Lower leg skin (tissue), 4 donors: Measurements from ENCODE around the gene LITAF. TPM values are rescaled to one million over a fixed set of nuclear protein-coding genes. Genes with fewer than 3 reads are reported as not detected.

Experiments used
- DNase-seq, 2 donors: peaks; one replicate each; pipeline ENCODE4 v3.0.0-alpha.2; 2019; ENCODE audit warnings: low spot score in 2 of 2
- H3K4me3 ChIP-seq: fragments of 200-600 bp; sonication (generic); 2 replicates; pipeline ENCODE4 v1.5.1; 2017; ENCODE audit warnings: mild to moderate bottlenecking, low read depth; ENCODE audit not compliant: poor library complexity, severe bottlenecking
- CTCF ChIP-seq, 3 donors: fragments of 450-650 bp; IDR thresholded peaks; one replicate each; pipeline ENCODE4 v1.5.1; 2016; ENCODE audit warnings: antibody characterized with exemption in 3 of 3, mild to moderate bottlenecking in 3 of 3, moderate library complexity in 2 of 3
- POLR2A ChIP-seq, 2 donors: fragments of 450-650 bp; IDR thresholded peaks; one replicate each; pipeline ENCODE4 v1.6.1; 2016 to 2017; ENCODE audit warnings: antibody characterized with exemption in 2 of 2, mild to moderate bottlenecking in 1 of 2, moderate library complexity in 1 of 2
- WGBS, 2 donors: methylation state at CpG; one replicate each; pipeline ENCODE4 v1.1.5; 2018; 5-methylcytosine and 5-hydroxymethylcytosine counted together
- intact Hi-C: fragments of 100-400 bp; cut with DNase I; formaldehyde crosslinking; loops from one replicate; pipeline ENCODE4 v1.15.0; 2023; ENCODE audit warnings: low total_unique reads
- total RNA-seq, 4 donors: library from RNA; depleted of rRNA; stranded (reverse); fragments of >200 nt; gene quantifications; one replicate each; pipeline ENCODE4 v1.1.0, GENCODE V29; 2016

Gene LITAF
- total RNA-seq, 4 donors from 2014 or later, result 54.9 to 84.2 (median 67.7) TPM

- intact Hi-C loops, result loop anchor here (10.0 kb wide), 1 partner anchor 184 kb away; no protein-coding TSS in a partner anchor
Observed at GRCh38 chr16:11530171-11530940, 56.4 kb downstream of the LITAF start.

DNA sequence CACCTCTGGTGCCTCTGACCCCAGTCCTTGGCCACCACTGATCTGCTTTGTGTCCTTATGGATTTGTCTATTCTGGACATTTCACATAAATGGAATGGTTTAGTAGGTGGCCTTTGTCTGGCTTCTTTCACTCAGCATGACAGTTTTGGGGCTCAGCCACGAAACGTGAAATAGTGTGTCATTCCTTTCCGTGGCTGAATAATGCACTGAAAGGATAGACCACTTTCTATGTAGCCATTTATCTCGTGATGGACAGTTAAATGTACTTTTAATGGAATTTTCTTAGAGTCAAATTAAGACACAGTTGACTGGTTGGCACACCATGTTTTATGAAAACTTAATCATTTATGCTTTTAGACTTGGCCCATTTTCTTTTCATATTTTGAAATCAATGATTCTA is 57.4 kb downstream of the LITAF start:
- H3K4me3 ChIP-seq, result no peak overlapping the region
- no peak for DNase-seq
- WGBS, 2 donors, result 87 to 93% methylated on average over 4 of the region's 4 CpGs
- intact Hi-C loops, result no loop called here
- no peak for TF ChIP-seq POLR2A (IDR thresholded peaks at IDR 0.05)
- no peak for TF ChIP-seq CTCF (IDR thresholded peaks at IDR 0.05)

More at GRCh38 chr16:11530171-11530940, 56.4 kb downstream of the LITAF start:
- H3K4me3 ChIP-seq, result no peak overlapping the region
- no peak for DNase-seq
- WGBS, 2 donors, result 76 to 84% methylated on average over 8 of the region's 8 CpGs
- TF ChIP-seq CTCF (IDR thresholded peaks at IDR 0.05), result no peak
- no peak for TF ChIP-seq POLR2A (IDR thresholded peaks at IDR 0.05)

DNA sequence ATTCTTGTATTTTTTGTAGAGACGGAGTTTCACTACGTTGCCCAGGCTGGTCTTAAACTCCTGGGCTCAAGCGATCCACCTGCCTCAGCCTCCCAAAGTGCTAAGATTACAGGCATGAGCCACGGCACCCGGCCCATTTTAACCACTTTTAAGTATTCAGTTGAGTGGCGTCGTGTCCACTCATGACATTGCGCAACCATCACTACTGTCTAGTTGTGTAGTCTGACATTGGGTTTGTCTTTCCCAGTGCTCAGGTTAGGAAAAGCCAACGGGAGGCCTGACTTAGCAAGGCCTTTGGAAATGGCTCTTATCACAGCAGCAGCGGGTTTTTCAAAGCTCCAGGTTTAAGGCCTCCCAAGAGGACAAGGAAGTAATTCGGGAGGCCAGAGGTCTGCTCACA is 58.7 kb downstream of the LITAF start:
- no peak overlapping the region for H3K4me3 ChIP-seq
- intact Hi-C loops, result no loop called here
- WGBS, 2 donors, result 93% methylated on average over 11 of the region's 11 CpGs
- DNase-seq, result no peak
- TF ChIP-seq CTCF (IDR thresholded peaks at IDR 0.05) (no peak), POLR2A (IDR thresholded peaks at IDR 0.05) (no peak)

DNA sequence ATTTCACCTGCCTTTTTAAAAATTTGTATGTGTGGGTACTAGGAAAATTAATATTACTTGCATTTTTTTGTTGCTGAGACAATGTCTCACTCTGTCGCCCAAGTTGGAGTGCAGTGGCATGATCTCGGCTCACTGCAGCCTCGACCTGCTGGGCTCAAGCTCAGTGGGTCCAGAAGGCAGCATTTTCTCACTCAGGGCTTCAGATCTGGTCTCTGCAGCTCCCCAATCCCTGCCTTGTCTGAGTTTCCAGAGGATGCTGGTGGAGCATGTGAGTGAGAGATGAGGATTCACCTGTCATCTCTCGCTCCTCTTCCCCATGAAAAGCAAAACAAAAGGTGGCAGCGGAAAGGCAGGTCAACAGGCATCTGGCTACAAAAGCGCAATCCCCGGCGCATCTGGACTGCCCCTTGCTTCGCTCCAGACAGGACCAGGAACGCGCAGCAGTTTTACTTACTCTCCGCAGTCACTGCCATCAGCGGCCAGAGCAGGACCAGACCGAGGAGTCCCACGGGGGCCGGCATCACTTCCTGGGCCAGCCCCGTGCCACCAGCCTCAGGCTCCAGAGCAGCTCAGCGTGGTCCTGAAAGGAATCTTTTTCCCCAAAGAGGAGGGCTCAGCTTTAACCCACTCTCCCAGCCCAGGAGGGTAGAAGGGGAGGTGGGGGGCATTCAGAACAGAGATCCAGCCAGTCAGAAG is 59.9 kb downstream of the LITAF start:
- intact Hi-C loops, result no loop called here
- no peak for DNase-seq
- H3K4me3 ChIP-seq, result no peak overlapping the region
- TF ChIP-seq CTCF (IDR thresholded peaks at IDR 0.05) (no peak), POLR2A (IDR thresholded peaks at IDR 0.05) (no peak)
- WGBS, 2 donors, result 34 to 41% methylated on average over 18 of the region's 18 CpGs

GRCh38 chr16:11524098-11524760 is 62.5 kb downstream of the LITAF start:
- 96 to 100% methylated on average over 3 to 6 of the region's 6 CpGs for WGBS, 2 donors
- no peak for DNase-seq
- intact Hi-C loops, result no loop called here
- TF ChIP-seq POLR2A (IDR thresholded peaks at IDR 0.05), result no peak
- no peak for TF ChIP-seq CTCF (IDR thresholded peaks at IDR 0.05)
- H3K4me3 ChIP-seq, result no peak overlapping the region
